Measurements from ENCODE around the gene TOGARAM1.
A peak's percentile ranks its signal among the peaks of the same experiment; 100 is the strongest.

Gene TOGARAM1

GRCh38 chr14:44963044-44963528 is 1.1 kb downstream of the TOGARAM1 start:
- DNase-seq, result peak; percentile 14 to 30 (median 24)

GRCh38 chr14:44963775-44964380 is 1.9 kb downstream of the TOGARAM1 start:
- no peak for DNase-seq

- DNase-seq, result no peak
These were observed 4.8 kb downstream of the TOGARAM1 start for GRCh38 chr14:44966601-44967336.

- DNase-seq, result no peak
These were observed 6.7 kb downstream of the TOGARAM1 start for GRCh38 chr14:44968714-44969113.

- DNase-seq, result no peak
These were observed 8.9 kb downstream of the TOGARAM1 start for GRCh38 chr14:44970907-44971306.

- no peak for DNase-seq
These were observed 9.5 kb downstream of the TOGARAM1 start for GRCh38 chr14:44971459-44971858.

GRCh38 chr14:44979273-44979672 is 17.3 kb downstream of the TOGARAM1 start:
- no peak for DNase-seq

GRCh38 chr14:44979740-44980356 is 17.9 kb downstream of the TOGARAM1 start:
- DNase-seq, result no peak

GRCh38 chr14:44981198-44981597 is 19.2 kb downstream of the TOGARAM1 start:
- peak in 2 of 3 donors; percentile 25 to 26 for DNase-seq

- DNase-seq, result no peak
These were observed 20.6 kb downstream of the TOGARAM1 start for GRCh38 chr14:44982594-44982993.

GRCh38 chr14:44988694-44989093 is 26.7 kb downstream of the TOGARAM1 start:
- DNase-seq, result no peak

GRCh38 chr14:44989497-44990440 is 27.8 kb downstream of the TOGARAM1 start:
- peak; percentile 54 to 73 (median 72) for DNase-seq

- DNase-seq, result no peak
These were observed 28.5 kb downstream of the TOGARAM1 start for GRCh38 chr14:44990533-44990932.

GRCh38 chr14:44995196-44995595 is 33.2 kb downstream of the TOGARAM1 start:
- no peak for DNase-seq

GRCh38 chr14:44995770-44996294 is 33.8 kb downstream of the TOGARAM1 start:
- DNase-seq, result no peak

GRCh38 chr14:45003924-45004323 is 41.9 kb downstream of the TOGARAM1 start:
- DNase-seq, result no peak

- no peak for DNase-seq
These were observed 53.1 kb downstream of the TOGARAM1 start for GRCh38 chr14:45015133-45015532.

GRCh38 chr14:45028107-45028626 is 66.2 kb downstream of the TOGARAM1 start:
- DNase-seq, result no peak

- DNase-seq, result no peak
These were observed 72.7 kb downstream of the TOGARAM1 start for GRCh38 chr14:45034730-45035129.

- no peak for DNase-seq
These were observed 76.3 kb downstream of the TOGARAM1 start for GRCh38 chr14:45038256-45038655.

- DNase-seq, result no peak
These were observed 76.9 kb downstream of the TOGARAM1 start for GRCh38 chr14:45038865-45039264.

GRCh38 chr14:45039390-45039789 is 77.4 kb downstream of the TOGARAM1 start:
- DNase-seq, result no peak

Measured in suppressor macrophage treated with lipopolysaccharide for 1 hour (primary cell).